H1 (cell line): ENCODE data around the gene RORB. TPM values are rescaled to one million over a fixed set of nuclear protein-coding genes. Genes with fewer than 3 reads are reported as not detected.

Experiments
- SP1 ChIP-seq: IDR thresholded peaks from 2 replicates; pipeline ENCODE4 v1.6.1; 2011; ENCODE audit warnings: low read depth, low read length
- polyA plus RNA-seq, 7 experiments: library from polyadenylated mRNA; depleted of rRNA in 3 of 7; stranded (reverse) in 5 of 7; unstranded in 2 of 7; fragments of >200 nt in 5 of 7; fragments of 200-250 nt in 2 of 7; gene quantifications; 1 replicate in 5 of 7; 2 replicates in 1 of 7; 4 replicates in 1 of 7; pipeline versions ENCODE4 v1.2.1 to v1.2.3, GENCODE V29; 2011 to 2013; ENCODE audit warnings: missing spikeins in 2 of 7, mixed read lengths in 2 of 7
- total RNA-seq: library from RNA; stranded (reverse); fragmentation: NEBNext Ultra II Directional; extraction: Animal tissue kit (Norgen Biotek cat#: 25700); gene quantifications from 2 replicates; pipeline ENCODE4 v1.2.1, GENCODE V29; 2021

Gene RORB
- total and polyA plus RNA-seq, 2 of the 8 experiments (the other 6 are each of a cell fraction or from before 2014, with no cell fraction given): 2.3 to 7.1 TPM

DNA sequence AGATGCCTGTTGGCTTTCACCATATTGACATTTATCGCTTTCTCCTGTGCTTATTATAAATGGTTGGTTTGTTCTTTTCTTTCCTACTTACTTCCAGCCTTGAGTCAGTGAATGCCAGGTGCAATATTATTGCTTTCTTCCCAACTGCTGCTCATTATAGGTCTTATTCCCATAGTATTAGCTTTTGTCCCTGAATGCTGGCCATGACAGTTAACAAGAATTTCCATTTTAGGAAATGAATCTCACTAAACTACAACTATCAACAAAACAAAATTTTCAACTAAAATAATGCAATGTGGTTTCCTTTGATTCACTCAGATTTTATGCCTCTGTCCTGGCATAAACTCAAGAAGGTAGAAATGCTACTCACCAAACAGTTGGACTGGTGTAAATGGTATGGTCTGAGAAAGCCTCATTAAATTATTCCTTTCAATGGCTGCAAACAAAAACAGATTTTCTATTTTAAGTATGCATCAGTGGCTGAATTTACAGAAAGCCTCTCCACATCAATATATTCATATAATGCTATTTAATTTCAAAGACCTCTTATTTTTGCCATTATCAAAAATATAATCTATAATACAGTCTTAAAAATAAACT is 245.2 kb downstream of the RORB start (continued):
- TF ChIP-seq SP1: no peak
